Measurements from ENCODE around the gene WNT7B.

DNA sequence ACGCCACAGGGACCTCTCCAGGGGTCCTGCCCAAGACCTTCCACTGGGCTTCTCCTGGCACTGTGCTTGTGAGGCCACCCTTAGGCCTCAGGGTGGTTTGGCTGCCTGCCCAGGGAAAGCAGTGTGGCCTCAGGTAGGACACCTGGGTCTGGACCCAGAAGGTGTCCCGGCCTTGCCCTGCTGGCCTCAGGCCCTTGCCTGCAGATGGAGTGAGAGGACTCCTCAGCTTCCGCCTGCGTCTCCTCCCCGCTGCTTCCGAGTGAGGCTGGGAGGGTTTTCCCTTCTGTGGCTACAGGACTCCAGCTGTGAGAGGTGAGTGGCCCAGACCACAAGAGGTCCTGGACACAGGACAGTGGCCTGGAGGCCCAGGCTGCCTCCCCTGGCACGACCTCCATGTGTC is 60.4 kb downstream of the WNT7B start:
- TF ChIP-seq GLIS3 (CRISPR knock-in tag; IDR thresholded peaks at IDR 0.05) (no peak), RARB (CRISPR knock-in tag; IDR thresholded peaks at IDR 0.05) (no peak), ARNTL (CRISPR knock-in tag; IDR thresholded peaks at IDR 0.05; ENCODE audit: borderline replicate concordance, low read depth) (no peak), ZFP3 (CRISPR knock-in tag; IDR thresholded peaks at IDR 0.05) (no peak)
- TF ChIP-seq, protein P1, sequence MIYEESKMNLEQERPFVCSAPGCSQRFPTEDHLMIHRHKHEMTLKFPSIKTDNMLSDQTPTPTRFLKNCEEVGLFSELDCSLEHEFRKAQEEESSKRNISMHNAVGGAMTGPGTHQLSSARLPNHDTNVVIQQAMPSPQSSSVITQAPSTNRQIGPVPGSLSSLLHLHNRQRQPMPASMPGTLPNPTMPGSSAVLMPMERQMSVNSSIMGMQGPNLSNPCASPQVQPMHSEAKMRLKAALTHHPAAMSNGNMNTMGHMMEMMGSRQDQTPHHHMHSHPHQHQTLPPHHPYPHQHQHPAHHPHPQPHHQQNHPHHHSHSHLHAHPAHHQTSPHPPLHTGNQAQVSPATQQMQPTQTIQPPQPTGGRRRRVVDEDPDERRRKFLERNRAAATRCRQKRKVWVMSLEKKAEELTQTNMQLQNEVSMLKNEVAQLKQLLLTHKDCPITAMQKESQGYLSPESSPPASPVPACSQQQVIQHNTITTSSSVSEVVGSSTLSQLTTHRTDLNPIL (CRISPR knock-in tag; IDR thresholded peaks at IDR 0.05; ENCODE audit: low read depth): no peak
